GM12874 (cell line): ENCODE results near the gene PROC.

Experiments used
- TF ChIP-seq, protein P1 (sequence below): IDR thresholded peaks from 2 replicates; pipeline ENCODE4 v1.5.1; 2011; ENCODE audit warnings: low read depth, mild to moderate bottlenecking, control low read depth, low read length, moderate library complexity; ENCODE audit not compliant: insufficient read depth

The PROC gene

DNA sequence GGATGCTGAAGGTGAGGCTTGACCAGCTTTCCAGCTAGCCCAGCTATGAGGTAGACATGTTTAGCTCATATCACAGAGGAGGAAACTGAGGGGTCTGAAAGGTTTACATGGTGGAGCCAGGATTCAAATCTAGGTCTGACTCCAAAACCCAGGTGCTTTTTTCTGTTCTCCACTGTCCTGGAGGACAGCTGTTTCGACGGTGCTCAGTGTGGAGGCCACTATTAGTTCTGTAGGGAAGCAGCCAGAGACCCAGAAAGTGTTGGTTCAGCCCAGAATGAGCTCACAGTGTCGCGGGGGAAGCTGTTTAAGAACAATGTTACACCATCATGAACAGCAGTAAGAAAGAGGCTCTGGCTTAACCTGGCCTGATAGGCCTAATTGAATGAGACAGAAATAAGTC lies 11.1 kb downstream of the PROC start:
- TF ChIP-seq, protein P1, sequence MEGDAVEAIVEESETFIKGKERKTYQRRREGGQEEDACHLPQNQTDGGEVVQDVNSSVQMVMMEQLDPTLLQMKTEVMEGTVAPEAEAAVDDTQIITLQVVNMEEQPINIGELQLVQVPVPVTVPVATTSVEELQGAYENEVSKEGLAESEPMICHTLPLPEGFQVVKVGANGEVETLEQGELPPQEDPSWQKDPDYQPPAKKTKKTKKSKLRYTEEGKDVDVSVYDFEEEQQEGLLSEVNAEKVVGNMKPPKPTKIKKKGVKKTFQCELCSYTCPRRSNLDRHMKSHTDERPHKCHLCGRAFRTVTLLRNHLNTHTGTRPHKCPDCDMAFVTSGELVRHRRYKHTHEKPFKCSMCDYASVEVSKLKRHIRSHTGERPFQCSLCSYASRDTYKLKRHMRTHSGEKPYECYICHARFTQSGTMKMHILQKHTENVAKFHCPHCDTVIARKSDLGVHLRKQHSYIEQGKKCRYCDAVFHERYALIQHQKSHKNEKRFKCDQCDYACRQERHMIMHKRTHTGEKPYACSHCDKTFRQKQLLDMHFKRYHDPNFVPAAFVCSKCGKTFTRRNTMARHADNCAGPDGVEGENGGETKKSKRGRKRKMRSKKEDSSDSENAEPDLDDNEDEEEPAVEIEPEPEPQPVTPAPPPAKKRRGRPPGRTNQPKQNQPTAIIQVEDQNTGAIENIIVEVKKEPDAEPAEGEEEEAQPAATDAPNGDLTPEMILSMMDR: no peak

DNA sequence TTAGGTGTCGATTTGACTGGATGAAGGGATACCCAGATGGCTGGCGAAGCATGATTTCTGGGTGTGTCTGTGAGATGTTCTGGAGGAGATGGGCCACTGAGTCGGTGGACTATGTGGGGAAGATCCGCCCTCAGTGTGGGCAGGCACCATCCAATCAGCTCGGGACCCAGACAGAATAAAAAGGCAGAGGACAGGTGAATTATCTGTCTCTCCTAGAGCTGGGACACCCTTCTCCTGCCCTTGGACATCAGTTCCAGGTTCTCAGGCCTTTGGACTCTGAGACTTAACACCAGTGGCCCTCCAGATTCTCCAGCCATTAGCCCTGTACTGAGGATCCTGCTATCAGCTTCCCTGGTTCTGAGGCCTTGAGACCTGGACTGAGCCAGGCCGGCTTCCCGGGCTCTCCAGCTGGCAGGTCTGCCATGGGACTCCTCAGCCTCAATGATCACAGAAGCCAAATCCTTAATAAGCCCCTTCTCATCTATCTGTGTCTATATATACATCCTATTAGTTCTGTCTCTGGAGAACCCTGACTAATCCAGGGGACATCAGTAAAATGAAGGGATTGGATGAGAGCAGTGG lies 11.7 kb downstream of the PROC start:
- TF ChIP-seq, protein P1: no peak

DNA sequence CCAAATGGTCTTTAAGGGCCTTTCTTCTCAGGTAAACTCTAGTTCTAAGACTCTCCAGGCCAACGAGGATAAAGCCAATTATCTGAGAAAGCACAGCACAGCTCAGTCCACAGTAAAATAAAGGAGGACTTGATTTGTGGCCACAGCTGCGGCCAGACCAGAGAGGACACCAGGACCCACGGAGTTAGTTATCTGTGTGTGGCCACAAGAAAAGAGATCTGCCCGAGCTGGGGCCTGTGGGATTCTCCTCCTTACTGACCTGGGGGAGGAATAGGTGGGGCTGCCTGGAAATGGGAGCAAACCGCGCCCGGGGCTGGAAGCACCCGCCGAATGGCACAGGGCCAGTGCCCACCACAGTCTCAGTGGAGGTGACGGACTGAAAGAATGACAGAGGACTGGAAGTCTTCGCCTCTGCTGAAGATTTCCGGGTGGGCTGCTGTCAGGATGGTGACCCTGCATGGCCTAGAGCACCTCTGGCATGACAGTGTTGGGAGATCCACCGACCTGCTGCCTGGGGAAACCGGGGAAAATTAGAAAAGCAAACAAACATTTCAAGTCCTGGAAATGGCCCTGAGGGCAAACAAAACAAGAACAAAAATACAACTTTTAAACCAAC lies 13.3 kb downstream of the PROC start:
- TF ChIP-seq, protein P1: no peak

DNA sequence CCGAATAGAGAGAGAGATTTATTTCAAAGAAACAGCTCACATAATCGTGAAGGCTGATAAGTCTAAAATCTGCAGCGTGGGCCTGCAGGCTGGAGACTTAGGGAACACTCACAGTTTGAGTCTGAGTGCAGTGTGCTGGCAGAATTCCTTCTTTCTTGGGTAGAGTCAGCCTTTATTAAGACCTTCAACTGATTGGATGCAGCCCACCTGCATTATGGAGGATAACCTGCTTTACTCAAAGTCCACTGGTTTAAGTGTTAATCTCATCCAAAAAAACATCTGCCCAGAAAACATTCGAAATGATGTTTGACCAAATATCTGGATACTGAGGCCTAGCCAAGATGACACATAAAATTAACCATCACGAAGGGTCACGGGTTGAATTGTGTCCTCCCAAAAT lies 16.3 kb downstream of the PROC start:
- TF ChIP-seq, protein P1: no peak

DNA sequence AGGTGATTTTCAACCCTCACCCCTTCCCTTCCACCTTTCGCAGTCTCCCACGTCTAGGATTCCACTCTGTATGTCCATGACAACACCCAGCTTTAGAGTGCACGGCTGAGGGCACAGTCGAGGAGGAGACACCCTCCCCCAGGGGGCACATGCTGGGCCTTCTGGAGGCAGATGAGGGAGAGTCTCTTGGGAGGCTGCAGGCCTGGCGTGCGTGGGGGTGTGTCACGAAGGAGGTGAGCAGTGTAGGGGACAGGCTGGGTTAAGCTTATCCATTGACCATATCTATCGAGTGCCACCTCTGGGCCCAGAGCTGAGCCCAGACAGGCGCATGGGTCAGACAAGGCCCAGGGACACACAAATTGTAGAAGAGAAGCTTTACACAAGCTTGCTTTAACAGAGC lies 18.8 kb downstream of the PROC start:
- TF ChIP-seq, protein P1: no peak

DNA sequence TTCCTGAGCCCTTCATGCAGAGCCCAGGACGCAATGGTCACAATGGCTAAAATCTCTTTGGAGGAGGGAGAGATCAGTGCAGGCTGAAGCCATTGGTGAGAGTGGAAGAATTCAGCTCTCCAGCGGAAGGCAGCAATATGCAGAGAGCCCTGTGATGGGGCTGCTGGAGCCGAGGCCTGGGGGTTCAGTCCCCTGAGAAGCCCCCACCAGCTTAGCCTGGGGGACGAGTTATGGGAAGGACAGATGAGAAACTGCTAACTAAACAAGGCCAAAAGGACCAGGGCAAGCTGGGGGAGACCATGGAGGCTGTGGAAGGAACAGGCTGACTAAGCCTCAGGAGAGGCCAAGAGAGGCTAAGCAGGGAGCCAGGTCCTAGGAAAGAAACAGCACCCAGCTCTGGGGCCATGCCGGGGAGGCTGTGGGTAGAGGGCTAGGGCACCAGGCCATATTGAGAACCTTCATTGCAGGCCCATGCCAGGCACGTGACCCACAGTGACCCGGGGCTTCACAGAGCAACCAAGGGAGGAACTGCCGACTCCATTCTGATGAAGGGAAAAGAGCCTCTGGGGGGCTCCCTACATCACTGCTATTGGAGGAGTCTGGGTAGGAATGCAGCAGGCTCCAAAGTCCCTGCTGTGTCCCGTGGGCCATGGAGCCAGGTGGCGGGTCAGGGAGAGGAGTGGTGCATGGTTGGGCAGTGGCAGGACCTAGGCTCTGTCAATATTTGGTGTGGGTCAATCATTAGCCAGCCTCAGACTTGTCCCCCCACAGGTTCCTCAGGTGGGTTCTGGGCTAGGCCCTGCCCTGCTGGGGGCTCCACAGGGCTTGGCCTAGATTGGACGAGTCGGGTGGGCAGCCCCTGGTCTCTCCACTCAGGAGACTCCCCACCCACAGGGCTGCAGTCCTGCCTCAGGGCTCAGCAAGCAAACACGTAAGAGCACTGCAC lies 19.8 kb downstream of the PROC start:
- TF ChIP-seq, protein P1: no peak

DNA sequence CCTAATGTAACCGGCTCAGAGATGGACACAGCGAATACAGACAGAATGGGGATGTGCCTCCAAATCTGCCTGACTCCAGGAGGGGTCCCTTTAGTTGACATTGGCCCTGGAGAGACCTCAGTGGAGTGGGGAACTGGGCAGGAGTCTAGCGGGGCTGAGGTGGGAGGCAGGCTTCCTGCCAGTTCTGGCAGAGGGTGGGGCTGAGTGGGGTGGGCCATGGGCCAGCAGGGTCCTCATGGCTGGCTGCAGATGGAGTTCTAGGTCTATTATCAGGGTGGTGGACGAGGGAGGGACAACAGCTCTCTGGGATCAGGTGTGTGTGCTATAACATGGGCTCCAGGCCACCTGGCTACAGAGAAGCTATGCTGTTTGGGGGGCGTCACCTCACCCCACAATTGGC lies 21.1 kb downstream of the PROC start:
- TF ChIP-seq, protein P1: no peak
